Measurements from ENCODE around the gene ARHGEF39. TPM values are rescaled to one million over a fixed set of nuclear protein-coding genes. Genes with fewer than 3 reads are reported as not detected.
A peak's percentile ranks its signal among the peaks of the same experiment; 100 is the strongest.
"Not testable (repeated sequence)": the region's sequence is repeated elsewhere in the genome, so short reads cannot be mapped to it uniquely, and the experiment has no call there.

ARHGEF39 gene
- total RNA-seq, 1 donor from 2014 or later: 1.2 TPM

DNA sequence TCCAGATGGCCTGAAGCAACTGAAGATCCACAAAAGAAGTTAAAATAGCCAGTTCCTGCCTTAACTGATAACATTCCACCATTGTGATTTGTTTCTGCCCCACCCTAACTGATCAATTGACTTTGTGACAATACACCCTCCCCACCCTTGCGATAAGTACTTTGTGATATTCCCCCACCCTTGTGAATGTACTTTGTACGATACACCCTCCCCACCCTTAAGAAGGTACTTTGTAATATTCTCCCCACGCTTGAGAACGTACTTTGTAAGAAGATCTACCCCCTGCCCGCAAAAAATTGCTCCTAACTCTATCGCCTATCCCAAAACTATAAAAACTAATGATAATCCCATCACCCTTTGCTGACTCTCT, 28.1 kb downstream of the ARHGEF39 start:
- H3K27me3 ChIP-seq (ENCODE audit: low read depth); H3K4me3 ChIP-seq; H3K27ac ChIP-seq; H3K9me3 ChIP-seq; intact Hi-C loops (cut with DNase I); H3K36me3 ChIP-seq; ATAC-seq; DNase-seq: not testable (repeated sequence)
- peaks cover 19% of the 10 kb centered on the region for H3K4me1 ChIP-seq

DNA sequence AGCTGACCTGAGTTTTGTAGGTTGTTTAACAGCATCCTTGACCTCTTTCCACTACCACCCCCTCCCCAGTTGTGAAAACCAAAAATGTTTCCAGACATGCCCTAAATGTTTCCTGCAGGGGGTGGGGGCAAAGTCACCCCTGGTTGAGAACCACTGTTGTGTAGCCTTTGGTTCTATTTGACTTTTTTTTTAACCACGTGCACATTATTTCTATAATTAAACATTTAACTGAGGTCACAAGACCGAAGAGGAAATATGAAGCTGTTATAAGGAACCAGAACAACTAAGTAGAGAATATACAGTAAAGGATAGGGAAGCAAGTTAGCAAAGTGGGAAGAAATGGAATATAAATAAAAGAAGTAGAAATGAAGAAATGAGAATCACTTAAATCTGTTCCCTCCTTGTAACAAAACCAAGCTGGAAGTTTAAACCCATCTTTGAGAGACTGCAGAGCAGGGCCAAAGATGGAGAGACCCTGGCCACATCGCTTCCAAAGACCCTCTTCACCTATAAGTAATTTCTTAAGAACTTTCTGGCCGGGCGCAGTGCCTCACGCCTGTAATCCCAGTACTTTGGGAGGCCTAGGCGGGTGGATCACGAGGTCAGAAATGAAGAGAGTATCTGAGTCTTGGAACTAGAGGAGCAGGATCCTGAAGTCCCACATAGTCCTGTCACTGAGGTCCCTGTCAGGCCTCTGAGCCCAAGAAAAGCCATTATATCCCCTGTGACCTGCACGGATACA, 28.7 kb downstream of the ARHGEF39 start:
- peaks cover 19% of the 10 kb centered on the region for H3K4me1 ChIP-seq
- no peak for DNase-seq
- intact Hi-C loops (cut with DNase I): no loop called here
- no peaks in the 10 kb centered on the region for H3K27me3 ChIP-seq (ENCODE audit: low read depth)
- H3K27ac ChIP-seq: peak overlapping the region; percentile 53
- H3K4me3 ChIP-seq: no peak overlapping the region
- H3K9me3 ChIP-seq: no peaks in the 10 kb centered on the region
- H3K36me3 ChIP-seq: no peaks in the 10 kb centered on the region
- ATAC-seq: peak; percentile 51 to 54
- TF ChIP-seq, protein P1, sequence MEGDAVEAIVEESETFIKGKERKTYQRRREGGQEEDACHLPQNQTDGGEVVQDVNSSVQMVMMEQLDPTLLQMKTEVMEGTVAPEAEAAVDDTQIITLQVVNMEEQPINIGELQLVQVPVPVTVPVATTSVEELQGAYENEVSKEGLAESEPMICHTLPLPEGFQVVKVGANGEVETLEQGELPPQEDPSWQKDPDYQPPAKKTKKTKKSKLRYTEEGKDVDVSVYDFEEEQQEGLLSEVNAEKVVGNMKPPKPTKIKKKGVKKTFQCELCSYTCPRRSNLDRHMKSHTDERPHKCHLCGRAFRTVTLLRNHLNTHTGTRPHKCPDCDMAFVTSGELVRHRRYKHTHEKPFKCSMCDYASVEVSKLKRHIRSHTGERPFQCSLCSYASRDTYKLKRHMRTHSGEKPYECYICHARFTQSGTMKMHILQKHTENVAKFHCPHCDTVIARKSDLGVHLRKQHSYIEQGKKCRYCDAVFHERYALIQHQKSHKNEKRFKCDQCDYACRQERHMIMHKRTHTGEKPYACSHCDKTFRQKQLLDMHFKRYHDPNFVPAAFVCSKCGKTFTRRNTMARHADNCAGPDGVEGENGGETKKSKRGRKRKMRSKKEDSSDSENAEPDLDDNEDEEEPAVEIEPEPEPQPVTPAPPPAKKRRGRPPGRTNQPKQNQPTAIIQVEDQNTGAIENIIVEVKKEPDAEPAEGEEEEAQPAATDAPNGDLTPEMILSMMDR (IDR thresholded peaks at IDR 0.05): no peak

DNA sequence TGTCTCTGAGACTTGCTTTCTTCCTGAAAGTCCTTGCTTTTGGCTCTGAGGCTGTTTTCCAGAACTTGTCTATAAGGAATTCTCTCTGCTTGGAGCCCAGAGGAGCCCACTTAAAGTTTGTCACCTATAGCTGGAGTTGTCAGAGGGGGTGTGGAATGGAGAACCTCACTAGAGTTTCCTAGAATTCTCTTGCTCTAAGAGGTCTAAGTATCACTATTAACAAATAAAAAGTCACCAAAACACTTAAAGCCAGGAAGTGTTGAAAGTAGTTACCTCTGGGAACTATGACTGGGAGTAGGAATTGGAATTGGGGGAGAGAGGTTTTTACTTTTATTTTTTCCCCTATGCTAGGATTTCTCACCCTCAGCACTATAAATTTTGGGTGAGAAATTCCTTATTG, 29.3 kb downstream of the ARHGEF39 start:
- intact Hi-C loops (cut with DNase I): no loop called here
- Histone ChIP-seq H3K9me3 (no peaks in the 10 kb centered on the region), H3K27ac (peak overlapping the region; percentile 53), H3K4me3 (no peak overlapping the region), H3K4me1 (peaks cover 19% of the 10 kb centered on the region), H3K36me3 (no peaks in the 10 kb centered on the region), H3K27me3 (ENCODE audit: low read depth) (no peaks in the 10 kb centered on the region)
- DNase-seq (no peak), ATAC-seq (peak in 1 of 2 donors; percentile 73)
- TF ChIP-seq, protein P1 (IDR thresholded peaks at IDR 0.05): no peak

DNA sequence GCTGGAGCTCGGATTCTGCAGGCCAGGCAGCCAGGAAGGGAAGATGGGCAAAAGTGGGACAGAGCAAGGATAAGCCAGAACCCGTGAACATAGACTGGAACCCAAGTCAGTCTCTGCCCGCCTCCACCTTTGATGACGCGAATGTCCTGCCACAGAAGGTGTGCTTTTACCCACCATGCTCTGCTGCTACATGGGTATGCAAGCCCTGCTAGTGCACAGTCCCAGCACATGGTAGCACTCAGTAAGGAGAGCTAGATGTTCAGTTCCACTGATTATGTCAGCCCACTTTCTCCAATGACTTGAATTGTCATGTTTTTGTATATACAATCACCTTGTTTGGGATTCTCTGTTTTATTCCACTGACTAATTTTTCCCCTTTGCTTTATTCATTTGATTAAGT, 35.4 kb downstream of the ARHGEF39 start:
- intact Hi-C loops (cut with DNase I): no loop called here
- H3K4me1 ChIP-seq: no peaks in the 10 kb centered on the region
- TF ChIP-seq, protein P1 (IDR thresholded peaks at IDR 0.05): no peak
- H3K9me3 ChIP-seq: no peaks in the 10 kb centered on the region
- no peak overlapping the region for H3K4me3 ChIP-seq
- H3K27me3 ChIP-seq (ENCODE audit: low read depth): no peaks in the 10 kb centered on the region
- H3K36me3 ChIP-seq: no peaks in the 10 kb centered on the region
- no peak for ATAC-seq
- H3K27ac ChIP-seq: no peak overlapping the region
- DNase-seq: no peak

DNA sequence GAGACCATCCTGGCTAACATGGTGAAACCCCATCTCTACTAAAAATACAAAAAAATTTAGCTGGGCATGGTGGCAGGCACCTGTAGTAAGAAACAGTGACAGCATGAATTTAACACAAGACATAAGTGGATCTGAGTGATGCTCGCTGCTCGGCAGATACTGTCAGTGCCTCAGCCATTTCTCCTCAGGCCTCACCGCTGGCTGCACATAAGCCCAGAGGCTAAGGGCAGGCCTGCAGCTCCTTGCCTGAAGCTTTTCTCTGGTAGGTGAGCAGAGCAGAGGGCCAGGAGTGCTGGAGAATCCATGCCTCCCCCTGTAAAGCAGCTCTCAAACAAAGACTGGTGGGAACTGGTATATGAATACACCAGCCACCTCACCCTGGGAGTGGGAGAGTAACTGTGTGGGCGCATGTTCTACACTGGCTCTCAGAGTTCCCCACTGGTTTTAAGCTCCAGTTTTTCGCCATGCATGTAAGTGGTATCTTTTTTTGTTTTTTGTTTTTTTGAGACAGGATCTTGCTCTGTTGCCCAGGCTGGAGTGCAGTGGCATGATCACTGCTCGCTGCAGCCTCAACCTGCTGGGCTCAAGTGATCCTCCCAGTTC, 36.5 kb downstream of the ARHGEF39 start:
- Histone ChIP-seq H3K36me3 (no peaks in the 10 kb centered on the region), H3K27ac (no peak overlapping the region), H3K4me1 (no peaks in the 10 kb centered on the region), H3K27me3 (ENCODE audit: low read depth) (no peaks in the 10 kb centered on the region), H3K4me3 (no peak overlapping the region), H3K9me3 (no peaks in the 10 kb centered on the region)
- TF ChIP-seq, protein P1 (IDR thresholded peaks at IDR 0.05): no peak
- DNase-seq (no peak), ATAC-seq (no peak)
- intact Hi-C loops (cut with DNase I): no loop called here

DNA sequence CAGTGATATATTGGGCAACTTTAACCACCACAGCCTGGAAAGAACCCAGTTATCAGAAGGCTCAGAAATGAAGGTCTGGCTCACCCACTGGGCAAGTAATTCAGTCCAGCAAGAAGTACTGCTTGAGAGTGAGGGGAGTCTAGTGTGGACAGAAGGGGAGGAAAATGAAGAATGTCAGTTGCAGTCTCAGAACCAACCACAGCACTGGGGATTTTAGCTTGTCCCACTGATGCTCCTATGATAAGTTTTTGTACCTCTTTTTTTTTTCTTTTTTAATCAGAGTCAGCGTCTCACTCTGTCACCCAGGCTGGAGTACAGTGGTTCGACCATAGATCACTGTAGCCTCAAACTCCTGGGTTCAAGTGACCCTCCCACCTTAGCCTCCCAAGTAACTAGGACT, 37.4 kb downstream of the ARHGEF39 start:
- no peaks in the 10 kb centered on the region for H3K36me3 ChIP-seq
- no peaks in the 10 kb centered on the region for H3K27me3 ChIP-seq (ENCODE audit: low read depth)
- intact Hi-C loops (cut with DNase I): no loop called here
- H3K9me3 ChIP-seq: no peaks in the 10 kb centered on the region
- H3K4me3 ChIP-seq: no peak overlapping the region
- no peak overlapping the region for H3K27ac ChIP-seq
- no peak for ATAC-seq
- TF ChIP-seq, protein P1 (IDR thresholded peaks at IDR 0.05): no peak
- no peak for DNase-seq
- H3K4me1 ChIP-seq: no peaks in the 10 kb centered on the region

All from lower lobe of right lung (tissue), 2 donors.